Inflammatory macrophage (primary cell): ENCODE data around the gene DYNLT4.
"Not testable (repeated sequence)": the region's sequence is repeated elsewhere in the genome, so short reads cannot be mapped to it uniquely, and the experiment has no call there.

Experiments
- DNase-seq, 2 donors: peaks; one replicate each; pipeline ENCODE4 v3.0.0-alpha.2; 2020 to 2022

Gene DYNLT4

DNA sequence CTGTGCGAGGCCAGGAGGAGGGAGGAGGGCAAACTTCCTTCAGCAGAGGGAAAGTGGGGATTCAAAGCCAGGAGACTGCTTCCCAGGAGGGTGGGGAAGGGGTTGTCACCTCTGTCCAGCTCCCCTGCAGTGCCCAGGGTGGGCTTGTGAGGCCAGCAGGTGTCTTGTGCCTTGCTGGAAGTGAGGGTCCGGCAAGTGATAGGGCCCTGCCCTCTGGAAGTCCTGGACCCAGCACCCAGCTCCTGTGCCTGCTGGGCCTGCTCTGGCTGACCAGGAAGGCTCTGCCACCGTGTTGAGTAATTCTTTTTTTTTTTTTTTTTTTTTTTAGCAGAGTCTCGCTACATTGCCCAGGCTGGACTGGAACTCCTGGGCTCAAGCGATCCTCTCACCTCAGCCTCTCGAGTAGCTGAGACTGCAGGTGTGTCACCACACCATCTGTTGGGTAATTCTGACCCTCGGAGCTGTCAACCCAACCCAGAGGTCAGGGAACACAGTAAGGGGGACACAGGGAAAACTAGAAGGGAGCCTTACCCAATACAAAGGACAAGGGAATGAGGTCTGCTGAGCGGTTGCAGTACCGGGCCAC lies 20.2 kb downstream of the DYNLT4 start:
- no peak for DNase-seq

DNA sequence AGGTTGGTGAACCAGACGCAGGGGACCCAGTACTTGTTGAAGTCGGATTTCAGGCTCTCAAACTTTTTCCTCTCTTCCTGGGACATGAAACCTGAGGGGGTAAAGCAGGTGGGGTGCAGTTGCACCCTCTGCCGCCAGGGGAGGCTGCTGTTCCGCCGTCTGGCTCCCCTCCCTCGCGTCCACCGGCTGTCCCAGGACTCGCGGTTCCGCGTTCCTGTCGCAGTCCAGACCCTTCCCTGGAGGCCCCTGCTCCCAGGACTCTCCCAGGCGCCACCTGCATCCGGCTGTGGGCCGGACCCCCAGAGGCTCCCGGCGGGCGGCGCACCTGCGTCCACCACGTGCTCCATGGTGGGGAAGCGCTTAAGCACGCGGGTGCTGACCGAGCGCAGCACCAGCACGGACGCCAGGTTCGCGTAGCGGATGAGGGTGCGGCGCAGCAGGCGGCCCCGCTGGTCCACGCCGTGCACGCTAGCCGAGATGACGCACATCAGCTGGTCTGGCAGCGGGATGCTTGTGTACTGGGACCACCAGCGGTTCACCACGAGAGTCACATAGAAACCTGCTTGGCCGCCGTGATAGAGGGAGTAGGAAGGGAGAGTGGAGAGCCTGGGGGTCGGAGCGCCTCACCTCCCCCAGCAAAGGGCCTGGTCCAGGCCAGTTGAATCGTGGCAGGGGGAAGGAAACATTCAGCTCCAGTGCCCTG lies 20.9 kb downstream of the DYNLT4 start:
- peak; percentile 48 to 51 for DNase-seq

DNA sequence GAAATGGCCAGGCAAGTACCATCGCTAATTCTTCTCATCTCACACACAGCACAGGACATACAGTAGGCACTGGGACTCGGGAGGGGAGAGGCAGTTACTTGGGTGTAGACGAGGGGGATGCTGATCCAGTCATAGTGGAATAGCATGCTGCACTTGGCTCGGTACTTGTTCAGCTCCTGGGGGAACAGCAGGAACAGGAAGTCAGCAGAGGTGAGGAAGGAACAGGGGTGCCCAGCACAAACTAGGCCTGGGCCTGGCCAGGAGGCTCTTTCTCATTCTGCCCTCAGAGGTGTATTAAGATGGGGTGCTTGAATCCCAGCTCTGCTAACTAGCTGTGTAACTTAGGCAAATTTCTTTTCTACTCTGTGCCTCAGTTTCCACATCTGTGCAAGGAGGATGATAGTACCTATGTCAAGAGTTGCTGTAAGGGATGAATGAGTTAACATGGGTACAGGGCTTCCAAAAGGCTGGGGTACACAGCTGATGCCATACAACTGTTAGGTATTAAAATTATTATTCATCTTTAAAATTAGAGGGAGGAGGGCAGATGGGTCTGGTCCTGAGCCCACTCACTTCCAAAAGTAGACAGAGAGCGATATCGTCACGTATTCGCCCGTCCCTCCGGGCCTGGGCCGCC lies 21.5 kb downstream of the DYNLT4 start:
- no peak for DNase-seq

DNA sequence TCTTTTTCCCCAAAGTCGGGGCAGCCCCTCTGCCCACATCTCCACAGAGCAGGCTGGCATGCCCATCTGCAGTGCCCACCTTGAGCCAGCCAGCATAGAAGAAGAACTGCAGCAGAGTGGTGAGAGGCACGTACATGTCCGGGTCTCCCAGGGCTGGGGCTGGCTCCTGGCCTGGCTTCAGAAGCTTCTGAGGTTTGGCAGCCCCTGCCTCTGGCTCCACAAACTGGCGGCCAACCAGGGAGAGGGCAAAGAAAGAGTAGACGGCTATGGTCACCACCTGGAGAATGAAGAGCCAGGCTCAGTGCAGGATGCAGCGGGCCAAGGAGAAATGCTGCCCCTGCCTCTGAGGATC lies 22.1 kb downstream of the DYNLT4 start:
- DNase-seq: no peak

DNA sequence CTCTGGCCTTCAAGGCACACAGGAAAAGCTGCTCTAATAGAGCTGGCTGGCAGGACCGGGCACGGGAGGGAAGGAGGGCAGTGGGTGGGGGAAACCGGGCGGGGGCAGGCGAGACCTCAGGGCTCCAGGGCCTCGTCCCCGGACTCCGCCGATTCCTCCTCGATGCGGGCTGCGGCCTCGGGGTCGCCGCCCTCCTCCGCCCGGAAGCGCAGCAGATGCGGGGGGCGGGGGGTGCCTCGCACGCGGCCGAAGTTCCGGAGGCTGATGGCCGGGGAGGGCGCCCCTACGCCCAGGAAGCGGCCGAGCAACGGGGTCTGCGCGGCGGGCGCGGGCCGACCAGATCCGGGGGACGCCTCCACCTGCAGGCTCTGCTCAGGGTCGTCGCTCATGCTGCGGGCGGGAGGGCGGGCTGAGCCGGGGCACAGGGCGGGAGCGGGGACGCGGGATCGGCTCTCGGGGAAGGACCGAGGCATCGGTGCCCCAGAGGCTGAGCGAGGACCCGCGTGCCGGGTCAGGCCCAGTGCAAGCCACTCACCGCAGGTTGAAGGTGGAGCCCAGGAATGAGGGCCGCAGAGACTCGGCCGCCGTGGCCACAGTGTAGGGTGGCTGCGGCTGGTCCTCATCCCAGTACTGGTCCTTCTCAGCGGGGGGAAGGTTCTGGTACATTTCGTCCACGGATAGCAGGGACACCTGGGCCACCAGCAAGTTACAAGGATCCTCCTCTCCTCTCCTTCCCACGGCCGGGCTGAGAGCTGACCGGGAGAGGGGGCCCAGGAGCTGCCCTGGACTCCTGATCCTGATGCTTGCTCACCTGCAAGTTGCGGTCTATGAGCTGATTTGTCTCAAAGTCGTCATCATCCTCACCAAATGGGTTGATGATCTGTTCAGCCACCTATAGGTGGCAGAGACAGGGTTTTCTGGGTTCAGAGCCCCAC lies 22.8 kb downstream of the DYNLT4 start:
- no peak for DNase-seq

DNA sequence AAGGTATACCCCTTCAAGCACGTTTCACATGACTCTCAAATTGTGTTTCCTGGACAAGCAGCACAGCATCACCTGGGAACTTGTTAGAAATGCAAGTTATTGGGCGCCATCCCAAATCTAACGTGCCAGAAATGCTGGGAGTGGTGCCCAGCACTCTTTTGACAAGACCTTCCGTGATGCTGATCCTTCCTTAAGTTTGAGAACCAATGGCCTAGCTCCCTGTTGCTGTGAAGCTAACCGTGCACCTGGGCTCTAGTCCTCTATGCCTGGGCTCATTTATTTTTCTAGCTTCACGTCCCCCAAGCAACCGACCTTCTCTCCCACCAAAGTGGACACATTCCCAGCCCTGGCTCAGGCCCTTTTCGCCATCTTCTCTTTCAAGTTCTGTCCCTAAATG lies 23.5 kb downstream of the DYNLT4 start:
- no peak for DNase-seq

DNA sequence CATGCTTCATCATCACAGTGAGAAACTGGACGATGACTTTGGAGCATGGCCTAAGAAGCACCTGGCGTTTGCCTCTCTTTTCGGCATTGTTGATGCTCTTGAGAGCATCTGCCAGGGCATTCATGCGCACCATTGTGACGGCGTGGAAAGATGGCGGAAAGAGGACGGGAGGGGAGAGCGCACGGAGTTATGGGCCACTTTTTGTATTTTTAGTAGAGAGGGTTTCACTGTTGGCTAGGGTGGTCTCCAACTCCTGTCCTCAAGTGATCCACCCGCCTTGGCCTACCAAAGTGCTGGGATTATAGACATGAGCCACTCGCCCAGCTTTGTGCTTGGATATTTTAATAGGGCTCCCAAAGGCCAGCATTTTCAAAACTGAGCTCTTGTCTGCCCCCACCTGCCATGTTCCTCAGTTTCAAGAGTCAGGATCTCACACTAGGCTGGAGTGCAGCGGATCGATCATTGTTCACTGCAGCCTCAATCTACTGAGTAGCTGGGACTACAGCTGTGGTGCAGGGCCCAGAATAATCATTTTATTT lies 26.5 kb downstream of the DYNLT4 start:
- DNase-seq: no peak

DNA sequence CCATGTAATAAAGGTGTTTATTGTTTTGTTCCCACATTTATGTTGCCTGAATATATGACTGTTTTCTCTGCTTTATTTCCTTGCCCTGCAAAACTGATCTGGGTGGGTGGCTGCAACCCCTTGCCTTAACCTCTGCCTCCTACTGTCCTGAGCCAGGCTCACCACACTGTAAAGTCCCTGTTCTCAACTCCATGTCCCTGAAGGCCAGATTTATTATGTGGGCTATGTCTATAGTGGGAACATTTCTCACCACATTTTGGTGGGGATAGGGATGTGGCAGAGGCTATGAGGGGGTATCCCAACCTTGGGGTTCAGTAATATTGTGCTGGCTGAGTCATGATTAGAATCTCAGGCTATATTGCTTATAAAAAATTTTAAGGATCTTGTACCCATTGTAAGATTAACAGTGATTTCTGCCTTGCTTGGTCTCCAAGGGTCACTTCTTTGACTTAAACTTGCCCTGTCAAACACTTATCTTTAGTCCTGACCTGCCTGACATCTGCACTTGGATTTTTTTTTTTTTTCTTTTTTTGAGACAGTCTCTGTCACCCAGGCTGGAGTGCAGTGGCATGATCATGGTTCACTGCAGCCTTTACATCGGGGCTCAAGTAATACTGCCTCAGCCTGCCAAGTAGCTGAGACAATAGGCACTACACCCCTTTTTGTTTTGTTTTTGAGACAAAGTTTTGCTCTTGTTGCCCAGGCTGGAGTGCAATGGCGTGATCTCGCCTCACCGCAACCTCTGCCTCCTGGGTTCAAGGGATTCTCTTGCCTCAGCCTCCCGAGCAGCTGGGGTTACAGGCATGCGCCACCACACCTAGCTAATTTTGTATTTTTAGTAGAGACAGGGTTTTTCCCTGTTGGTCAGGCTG lies 28.2 kb downstream of the DYNLT4 start:
- no peak for DNase-seq

DNA sequence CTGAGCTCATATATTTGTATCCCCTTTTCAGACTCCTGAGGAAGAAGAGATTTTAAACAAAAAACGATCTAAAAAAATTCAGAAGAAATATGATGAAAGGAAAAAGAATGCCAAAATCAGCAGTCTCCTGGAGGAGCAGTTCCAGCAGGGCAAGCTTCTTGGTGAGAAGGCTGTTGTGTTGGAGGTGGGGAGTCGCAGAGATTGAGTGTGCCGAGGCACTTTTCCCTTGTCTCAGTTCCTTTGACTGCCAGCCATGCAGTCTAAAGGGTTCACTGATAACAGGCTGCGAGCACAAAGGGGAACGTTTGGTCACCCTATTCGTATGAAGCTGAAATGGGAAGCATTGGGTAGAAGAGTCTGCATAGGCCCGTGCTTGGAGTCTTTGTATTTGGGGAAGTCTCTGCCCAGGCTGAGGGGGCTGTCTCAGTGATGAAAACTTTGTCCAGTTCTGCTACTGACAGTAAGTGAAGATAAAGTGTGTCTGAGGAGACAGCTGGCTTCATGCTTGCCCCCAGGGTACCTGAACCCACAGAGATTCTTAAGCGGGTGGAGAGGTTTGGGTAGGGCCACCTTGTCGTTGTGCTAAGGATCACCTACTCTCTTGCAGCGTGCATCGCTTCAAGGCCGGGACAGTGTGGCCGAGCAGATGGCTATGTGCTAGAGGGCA lies 29.0 kb downstream of the DYNLT4 start:
- DNase-seq: peak; percentile 72 to 87

DNA sequence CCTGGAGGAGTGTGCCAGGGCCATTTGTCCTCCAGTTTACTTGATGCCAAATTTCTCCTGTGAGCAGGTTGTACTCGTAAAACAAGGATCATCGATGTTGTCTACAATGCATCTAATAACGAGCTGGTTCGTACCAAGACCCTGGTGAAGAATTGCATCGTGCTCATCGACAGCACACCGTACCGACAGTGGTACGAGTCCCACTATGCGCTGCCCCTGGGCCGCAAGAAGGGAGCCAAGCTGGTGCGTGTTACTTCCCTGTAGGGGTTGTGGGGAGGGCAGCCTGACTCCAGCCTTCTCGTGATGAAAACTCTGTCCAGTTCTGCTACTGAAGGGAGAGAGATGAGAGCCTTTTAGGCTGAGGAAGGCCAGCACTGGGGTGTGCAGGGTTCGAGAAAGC lies 29.6 kb downstream of the DYNLT4 start:
- DNase-seq: no peak

DNA sequence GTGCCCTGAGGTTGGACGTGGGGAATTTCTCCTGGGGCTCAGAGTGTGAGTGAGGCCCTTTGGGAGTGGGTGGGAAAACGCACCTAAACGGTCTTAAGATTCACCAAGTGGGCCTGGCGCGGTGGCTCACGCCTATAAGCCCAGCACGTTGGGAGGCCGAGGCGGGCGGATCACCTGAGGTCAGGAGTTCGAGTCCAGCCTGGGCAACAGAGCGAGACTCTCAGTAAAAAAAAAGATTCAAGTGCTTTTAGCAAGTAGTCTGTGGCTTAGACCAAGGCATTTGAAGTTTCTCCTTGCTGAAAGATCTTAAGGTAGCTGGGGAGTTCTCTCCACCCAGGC lies 30.5 kb downstream of the DYNLT4 start:
- DNase-seq: no peak

DNA sequence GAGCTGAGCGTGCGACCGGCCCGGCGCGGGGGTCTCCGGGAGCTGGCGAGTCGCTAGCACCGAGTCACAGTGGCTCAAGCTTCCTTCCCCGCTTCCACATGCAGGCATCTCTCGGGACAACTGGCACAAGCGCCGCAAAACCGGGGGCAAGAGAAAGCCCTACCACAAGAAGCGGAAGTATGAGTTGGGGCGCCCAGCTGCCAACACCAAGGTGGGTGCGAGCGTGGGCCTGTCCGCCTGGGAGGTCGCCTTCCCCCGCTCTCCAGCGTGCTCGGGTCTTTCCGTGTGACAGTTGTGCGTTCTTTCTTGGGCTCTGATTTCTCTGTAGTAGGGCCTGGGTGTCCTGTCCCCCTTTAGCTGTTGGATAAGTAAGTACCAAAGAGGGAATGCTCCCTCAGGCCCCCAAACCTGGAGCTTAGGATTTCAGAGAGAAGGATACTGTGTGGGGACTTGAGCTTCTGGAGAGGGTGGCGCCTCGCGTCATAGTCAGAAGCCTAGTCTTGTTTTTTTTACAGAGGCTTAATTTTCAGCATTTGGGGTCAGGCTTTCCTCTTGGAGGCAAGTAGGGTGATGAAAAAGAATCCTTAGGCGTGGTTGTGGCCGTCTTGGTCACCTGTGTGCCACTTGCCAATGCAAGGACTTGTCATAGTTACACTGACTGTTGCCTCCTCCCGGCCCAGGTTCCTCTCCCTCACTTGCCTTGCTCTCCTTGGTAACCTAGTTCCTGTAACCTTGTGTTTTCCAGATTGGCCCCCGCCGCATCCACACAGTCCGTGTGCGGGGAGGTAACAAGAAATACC lies 31.0 kb downstream of the DYNLT4 start:
- peak; percentile 24 to 60 for DNase-seq

DNA sequence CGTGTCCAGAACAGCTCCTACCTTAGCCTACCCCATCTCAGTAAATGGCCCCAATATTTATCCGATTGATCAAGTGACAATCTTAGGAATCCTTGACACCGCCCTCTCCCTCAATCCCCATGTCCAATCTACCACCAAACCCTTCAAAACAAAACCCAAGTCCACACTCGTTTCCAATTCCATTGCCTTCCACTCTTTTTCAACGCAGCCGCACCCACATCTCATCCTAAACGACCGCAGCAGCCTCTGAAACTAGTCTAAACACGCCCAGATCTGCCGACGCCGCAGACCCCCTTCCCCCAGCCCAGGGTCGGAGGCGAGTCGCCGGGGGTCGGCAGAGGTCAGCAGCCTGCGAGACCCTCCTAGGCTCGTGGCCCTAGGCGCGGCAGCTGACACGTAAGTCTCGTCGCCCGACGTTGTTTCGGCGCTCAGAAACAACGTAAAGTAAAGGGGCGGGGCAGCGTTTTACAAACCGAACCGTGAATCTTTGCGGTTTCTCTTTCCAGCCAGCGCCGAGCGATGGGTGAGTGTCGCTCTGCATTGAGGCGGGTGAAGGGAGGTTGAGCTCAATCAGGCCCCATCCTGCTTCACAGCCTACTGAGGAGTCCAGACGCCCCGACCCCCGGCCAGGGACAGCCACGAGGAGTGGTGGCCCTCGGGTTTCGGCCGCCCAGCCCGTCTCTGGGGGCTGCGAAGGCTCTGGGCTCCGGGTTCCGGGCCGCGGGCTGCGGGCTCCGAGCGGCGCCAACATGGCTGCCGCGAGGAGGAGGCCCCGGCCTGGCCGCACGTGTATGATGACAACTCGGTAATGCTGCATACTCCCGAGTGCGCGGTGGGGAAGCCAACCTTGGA lies 31.8 kb downstream of the DYNLT4 start, which contains the start of gene RPS8:
RPS8 (plus strand) TSS at position 463 of the 852 bp plus-strand sequence; CDS start at position 520, 57 bp downstream.
- DNase-seq: peak; percentile 95

DNA sequence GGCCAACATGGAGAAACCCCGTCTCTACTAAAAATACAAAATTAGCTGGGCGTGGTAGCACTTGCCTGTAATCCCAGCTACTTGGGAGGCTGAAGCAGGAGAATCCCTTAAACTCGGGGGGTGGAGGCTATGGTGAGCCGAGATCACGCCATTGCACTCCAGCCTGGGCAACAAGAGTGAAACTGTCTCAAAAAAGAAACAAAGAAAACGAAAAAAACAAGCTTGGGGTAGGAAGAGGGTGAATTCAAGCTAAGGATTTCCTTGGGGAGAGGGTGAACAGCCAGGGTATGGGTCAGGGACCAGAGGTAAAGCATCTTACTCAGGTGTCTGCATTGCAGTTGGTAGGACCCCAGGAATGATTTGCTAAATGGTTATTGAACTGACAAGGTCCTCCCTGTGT lies 40.7 kb downstream of the DYNLT4 start:
- DNase-seq: not testable (repeated sequence)

DNA sequence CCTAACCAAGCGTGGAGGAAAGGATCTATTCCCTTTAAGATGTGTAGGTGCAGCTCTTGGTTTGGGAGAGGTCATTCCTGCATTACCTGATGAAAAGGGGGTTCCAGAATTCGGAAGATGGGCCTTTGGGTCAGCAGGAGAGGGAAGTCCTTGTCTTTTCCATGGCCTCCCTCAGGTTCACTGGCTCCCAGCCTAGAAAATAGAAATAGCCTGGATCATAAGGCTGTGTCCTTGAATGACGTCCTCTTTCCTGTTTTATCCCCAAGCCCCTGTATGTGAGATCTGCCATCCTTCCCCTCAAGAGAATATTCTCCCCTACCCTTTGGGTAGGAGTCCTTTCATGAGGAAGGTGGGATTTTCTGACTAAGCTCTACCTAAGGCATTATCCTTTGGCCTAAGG lies 46.3 kb downstream of the DYNLT4 start:
- DNase-seq: no peak

DNA sequence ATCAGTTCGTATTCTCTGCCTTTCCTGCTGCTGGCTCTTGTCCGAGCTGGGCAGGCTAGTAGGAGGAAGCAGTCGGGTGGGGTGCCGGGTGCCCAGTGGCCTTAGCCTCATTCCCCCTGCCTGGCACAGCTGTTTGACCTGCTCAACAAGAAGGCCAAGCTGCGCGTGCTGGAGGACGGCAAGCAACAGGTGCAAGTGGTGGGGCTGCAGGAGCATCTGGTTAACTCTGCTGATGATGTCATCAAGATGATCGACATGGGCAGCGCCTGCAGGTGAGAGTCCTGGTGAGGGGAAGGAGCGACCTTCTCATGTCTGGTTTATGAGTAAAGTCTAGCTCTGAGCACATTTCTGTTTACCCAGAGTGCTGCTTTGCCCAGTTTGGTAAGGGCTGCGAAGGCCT lies 48.1 kb downstream of the DYNLT4 start:
- no peak for DNase-seq

DNA sequence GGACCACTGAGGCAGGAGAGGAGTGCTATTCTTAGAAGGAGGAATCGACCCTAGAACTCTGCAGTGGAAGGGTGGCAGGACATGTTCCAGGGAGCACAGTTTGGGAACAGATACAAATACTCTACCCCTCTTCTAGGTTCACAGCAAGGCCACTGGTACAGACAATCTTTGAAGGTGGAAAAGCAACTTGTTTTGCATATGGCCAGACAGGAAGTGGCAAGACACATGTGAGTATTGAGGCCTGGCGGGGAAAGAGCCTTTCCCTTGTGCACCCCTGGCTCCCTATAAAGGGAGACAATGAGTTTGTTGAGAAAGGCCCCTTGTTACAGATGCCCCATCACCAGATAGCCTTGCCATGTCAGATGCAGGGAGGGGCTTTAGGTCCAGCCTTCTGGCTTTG lies 49.7 kb downstream of the DYNLT4 start:
- no peak for DNase-seq
